HG02623 (cell line): ENCODE data around the gene ABCA4.
"Not testable (repeated sequence)": the region's sequence is repeated elsewhere in the genome, so short reads cannot be mapped to it uniquely, and the experiment has no call there.

Experiments
- ATAC-seq: cut with Tn5 transposase; IDR thresholded peaks from one replicate; pipeline ENCODE4 v1.9.1; 2021; ENCODE audit warnings: moderate library complexity; ENCODE audit not compliant: unreplicated experiment

Gene ABCA4

GRCh38 chr1:93959413-93959812 lies 161.5 kb downstream of the ABCA4 start:
- no peak for ATAC-seq

- no peak for ATAC-seq
Measured at GRCh38 chr1:93958726-93959100, 162.2 kb downstream of the ABCA4 start.

DNA sequence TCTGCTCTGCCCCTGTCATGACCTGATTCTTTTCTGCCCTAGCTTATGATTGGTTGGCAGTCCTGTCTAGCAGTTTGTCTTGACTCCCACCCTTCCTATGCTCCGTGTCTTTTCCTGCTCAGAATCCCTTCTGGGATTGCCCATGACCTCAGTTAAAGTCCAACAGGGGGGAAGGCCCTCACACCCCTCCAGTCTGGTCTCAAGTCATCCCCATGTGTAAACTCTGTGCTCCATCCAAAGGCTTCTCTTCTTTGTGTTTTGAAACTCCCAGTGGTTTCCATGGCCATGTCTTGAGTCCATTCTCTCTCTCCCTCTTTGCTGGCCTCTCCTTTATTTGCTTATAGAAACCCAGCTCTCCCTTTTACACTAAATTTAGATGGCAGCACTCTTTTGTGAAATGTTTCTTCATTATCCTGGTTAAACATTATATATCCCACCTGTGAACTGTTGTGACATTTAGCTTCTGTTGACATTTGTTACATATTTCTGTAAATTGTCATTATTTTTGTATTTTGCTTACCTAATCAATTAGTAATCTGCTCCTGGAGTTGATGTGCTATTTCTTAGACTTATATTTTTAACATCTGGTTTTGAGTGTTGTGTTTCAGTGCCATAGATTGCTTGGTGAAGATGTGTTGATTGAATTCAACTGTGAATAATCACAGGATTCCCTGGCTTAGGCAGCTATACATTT lies 162.8 kb downstream of the ABCA4 start:
- no peak for ATAC-seq

DNA sequence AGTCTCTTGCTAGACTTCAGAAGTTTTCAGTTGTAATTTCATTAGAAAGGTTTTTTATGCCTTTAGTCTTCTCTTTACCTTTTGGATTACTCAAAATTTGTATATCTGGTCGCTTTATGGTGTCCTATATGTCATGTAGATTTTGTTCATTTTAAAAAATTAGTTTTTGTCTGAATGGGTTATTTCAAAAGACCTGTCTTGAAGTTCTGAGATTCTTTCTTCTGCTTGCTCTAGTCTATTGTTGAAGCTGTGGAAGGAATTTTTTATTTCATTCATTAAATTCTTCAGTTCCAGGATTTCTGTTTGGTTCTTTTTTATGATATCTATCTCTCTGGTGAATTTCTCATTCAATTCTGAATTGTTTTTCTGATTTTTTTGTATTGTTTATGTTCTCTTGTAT lies 165.2 kb downstream of the ABCA4 start:
- no peak for ATAC-seq

GRCh38 chr1:93947002-93947686 lies 173.8 kb downstream of the ABCA4 start:
- not testable (repeated sequence) for ATAC-seq
